NT2/D1 (cell line): Measurements from ENCODE around the gene SAMD10.
"Not testable (repeated sequence)": the region's sequence is repeated elsewhere in the genome, so short reads cannot be mapped to it uniquely, and the experiment has no call there.

Experiments used
- DNase-seq: peaks from one replicate; pipeline ENCODE4 v3.0.0-alpha.2; 2011; ENCODE audit warnings: low read depth, low spot score
- H3K27me3 ChIP-seq: 2 replicates; pipeline ENCODE4 v1.6.0; 2011; ENCODE audit warnings: mild to moderate bottlenecking; ENCODE audit not compliant: insufficient read length, insufficient read depth
- H3K36me3 ChIP-seq: 2 replicates; pipeline ENCODE4 v1.6.1; 2011; ENCODE audit warnings: mild to moderate bottlenecking, low read length, mixed read lengths; ENCODE audit not compliant: insufficient read depth, insufficient read length
- H3K4me1 ChIP-seq: 2 replicates; pipeline ENCODE4 v1.5.1; 2011; ENCODE audit not compliant: insufficient read depth, insufficient read length
- H3K4me3 ChIP-seq: 2 replicates; pipeline ENCODE4 v1.5.1; 2011; ENCODE audit warnings: low read depth; ENCODE audit not compliant: insufficient read length
- H3K9ac ChIP-seq: 2 replicates; pipeline ENCODE4 v1.6.0; 2011; ENCODE audit warnings: low read depth; ENCODE audit not compliant: insufficient read length
- H3K9me3 ChIP-seq: 2 replicates; pipeline ENCODE4 v1.5.1; 2011; ENCODE audit warnings: mild to moderate bottlenecking, low read length; ENCODE audit not compliant: insufficient read depth
- SUZ12 ChIP-seq: IDR thresholded peaks from 2 replicates; pipeline ENCODE4 v1.6.1; 2011; ENCODE audit not compliant: insufficient read length, insufficient read depth; ENCODE audit errors: extremely low read depth
- YY1 ChIP-seq: IDR thresholded peaks from 2 replicates; pipeline ENCODE4 v1.6.1; 2011; ENCODE audit not compliant: insufficient read length, insufficient read depth
- ZNF274 ChIP-seq: IDR thresholded peaks from 2 replicates; pipeline ENCODE4 v1.6.1; 2011; ENCODE audit warnings: mild to moderate bottlenecking, low read depth, low read length

The SAMD10 gene

GRCh38 chr20:64022671-64023360, 43.4 kb upstream of the SAMD10 start:
- Histone ChIP-seq H3K27me3 (no peaks in the 10 kb centered on the region), H3K9me3 (no peaks in the 10 kb centered on the region), H3K9ac (no peak overlapping the region), H3K36me3 (peaks cover 96% of the 10 kb centered on the region), H3K4me3 (no peak overlapping the region), H3K4me1 (peaks cover 3% of the 10 kb centered on the region)
- TF ChIP-seq SUZ12 (no peak), ZNF274 (no peak), YY1 (no peak)
- DNase-seq, result no peak

GRCh38 chr20:64021124-64021975, 41.9 kb upstream of the SAMD10 start:
- no peaks in the 10 kb centered on the region for H3K9me3 ChIP-seq
- peaks cover 90% of the 10 kb centered on the region for H3K36me3 ChIP-seq
- no peaks in the 10 kb centered on the region for H3K27me3 ChIP-seq
- H3K4me3 ChIP-seq, result no peak overlapping the region
- no peaks in the 10 kb centered on the region for H3K4me1 ChIP-seq
- TF ChIP-seq ZNF274 (no peak), YY1 (no peak), SUZ12 (no peak)
- DNase-seq, result no peak
- no peak overlapping the region for H3K9ac ChIP-seq

- H3K9ac ChIP-seq, result no peak overlapping the region
- no peaks in the 10 kb centered on the region for H3K27me3 ChIP-seq
- H3K4me1 ChIP-seq, result no peaks in the 10 kb centered on the region
- H3K9me3 ChIP-seq, result no peaks in the 10 kb centered on the region
- peaks cover 77% of the 10 kb centered on the region for H3K36me3 ChIP-seq
- TF ChIP-seq ZNF274 (no peak), YY1 (no peak), SUZ12 (no peak)
- DNase-seq, result no peak
- no peak overlapping the region for H3K4me3 ChIP-seq
These were observed 36.2 kb upstream of the SAMD10 start for GRCh38 chr20:64015635-64016034.

GRCh38 chr20:64012385-64013154, 33.1 kb upstream of the SAMD10 start:
- Histone ChIP-seq H3K9me3 (peaks cover 19% of the 10 kb centered on the region), H3K36me3 (peaks cover 78% of the 10 kb centered on the region)
- not testable (repeated sequence) for H3K27me3 ChIP-seq, DNase-seq, H3K4me1 ChIP-seq, H3K9ac ChIP-seq, H3K4me3 ChIP-seq

GRCh38 chr20:64011366-64011779, 31.9 kb upstream of the SAMD10 start:
- TF ChIP-seq YY1 (no peak), SUZ12 (no peak), ZNF274 (no peak)
- Histone ChIP-seq H3K27me3 (no peaks in the 10 kb centered on the region), H3K4me3 (no peak overlapping the region), H3K9me3 (peaks cover 21% of the 10 kb centered on the region), H3K4me1 (peaks cover 4% of the 10 kb centered on the region), H3K9ac (no peak overlapping the region), H3K36me3 (peaks cover 82% of the 10 kb centered on the region)
- DNase-seq, result no peak

GRCh38 chr20:64010711-64011237, 31.3 kb upstream of the SAMD10 start:
- H3K9ac ChIP-seq, result no peak overlapping the region
- H3K4me3 ChIP-seq, result no peak overlapping the region
- no peaks in the 10 kb centered on the region for H3K27me3 ChIP-seq
- H3K4me1 ChIP-seq, result peaks cover 4% of the 10 kb centered on the region
- DNase-seq, result no peak
- peaks cover 80% of the 10 kb centered on the region for H3K36me3 ChIP-seq
- TF ChIP-seq SUZ12, result no peak
- TF ChIP-seq ZNF274, result no peak
- TF ChIP-seq YY1, result no peak
- H3K9me3 ChIP-seq, result peaks cover 21% of the 10 kb centered on the region
